Common myeloid progenitor, CD34-positive (primary cell): ENCODE results near the gene TWIST2.

Experiments
- CTCF ChIA-PET: fragments of 350-600 bp; sonication (Branson Sonifier 250); formaldehyde crosslinking; loops from one replicate; lab custom pipeline; 2021; ENCODE audit warnings: antibody characterized with exemption; lab: Charles Lee
- POLR2A ChIA-PET: fragments of 350-600 bp; sonication (Branson Sonifier 250); formaldehyde crosslinking; loops from one replicate; lab custom pipeline; 2021; ENCODE audit warnings: antibody characterized with exemption; lab: Charles Lee
- DNase-seq, 3 donors: peaks; one replicate each; pipeline versions ENCODE4 v3.0.0 to v3.0.0-alpha.2; 2013
- H3K27ac ChIP-seq, 2 experiments: 1 replicate in 1 of 2; 2 replicates in 1 of 2; pipeline ENCODE4 v1.7.0; 2013; ENCODE audit warnings: inconsistent platforms in 2 of 2, low read length in 2 of 2, mild to moderate bottlenecking in 2 of 2, low read depth in 1 of 2, moderate library complexity in 1 of 2; ENCODE audit not compliant: severe bottlenecking in 2 of 2, insufficient read depth in 1 of 2, poor library complexity in 1 of 2
- H3K27me3 ChIP-seq, 5 experiments: replicated peaks in 2 of 5; 1 replicate in 3 of 5; 2 replicates in 2 of 5; pipeline versions ENCODE4 v1.6.1 to v1.7.0; 2013; ENCODE audit warnings: low read length in 4 of 5, mild to moderate bottlenecking in 2 of 5, moderate library complexity in 2 of 5, inconsistent platforms in 1 of 5; ENCODE audit not compliant: insufficient read depth in 5 of 5, control insufficient read depth in 4 of 5
- H3K36me3 ChIP-seq, 4 experiments: 1 replicate in 2 of 4; 2 replicates in 2 of 4; pipeline versions ENCODE4 v1.6.1 to v1.7.0; 2013; ENCODE audit warnings: low read length in 3 of 4, control low read depth in 1 of 4, mild to moderate bottlenecking in 1 of 4; ENCODE audit not compliant: control insufficient read depth in 4 of 4, insufficient read depth in 4 of 4
- H3K4me1 ChIP-seq, 4 experiments: 1 replicate in 3 of 4; 2 replicates in 1 of 4; pipeline versions ENCODE4 v1.6.1 to v1.7.1; 2013; ENCODE audit warnings: low read length in 3 of 4, mild to moderate bottlenecking in 3 of 4, control low read depth in 1 of 4, inconsistent platforms in 1 of 4, moderate library complexity in 1 of 4; ENCODE audit not compliant: control insufficient read depth in 4 of 4, insufficient read depth in 4 of 4; ENCODE audit errors: control extremely low read depth in 1 of 4
- H3K4me3 ChIP-seq, 7 experiments: 1 replicate in 4 of 7; 2 replicates in 3 of 7; pipeline versions ENCODE4 v1.5.1 to v1.7.0; 2013; ENCODE audit warnings: mild to moderate bottlenecking in 7 of 7, low read length in 6 of 7, moderate library complexity in 6 of 7, inconsistent platforms in 2 of 7, low read depth in 2 of 7, control low read depth in 1 of 7; ENCODE audit not compliant: insufficient read depth in 4 of 7, control insufficient read depth in 1 of 7; ENCODE audit errors: extremely low read depth in 1 of 7
- H3K9me3 ChIP-seq, 5 experiments: 1 replicate in 4 of 5; 2 replicates in 1 of 5; pipeline versions ENCODE4 v1.6.1 to v1.7.1; 2013; ENCODE audit warnings: low read length in 4 of 5, mild to moderate bottlenecking in 2 of 5, inconsistent platforms in 1 of 5, low read depth in 1 of 5, moderate library complexity in 1 of 5; ENCODE audit not compliant: control insufficient read depth in 4 of 5, insufficient read depth in 2 of 5; ENCODE audit errors: control extremely low read depth in 1 of 5
- WGBS: methylation state at CpG from one replicate; pipeline ENCODE4 v1.1.5; 2013; ENCODE audit not compliant: insufficient coverage; 5-methylcytosine and 5-hydroxymethylcytosine counted together

The TWIST2 gene

GRCh38 chr2:238850091-238850490 is 2.2 kb downstream of the TWIST2 start:
- peaks cover 0 to 5% (median 0%) of the 10 kb centered on the region in 5 experiments for H3K9me3 ChIP-seq
- peaks cover 16 to 95% (median 35%) of the 10 kb centered on the region in 5 experiments for H3K27me3 ChIP-seq
- H3K4me3 ChIP-seq, result no peak overlapping the region
- DNase-seq, result no peak
- no peak overlapping the region for H3K27ac ChIP-seq
- WGBS, result no CpG with 5 or more reads among the region's 2 CpGs
- H3K36me3 ChIP-seq, result no peaks in the 10 kb centered on the region
- CTCF ChIA-PET, result no interaction called here
- POLR2A ChIA-PET, result no interaction called here
- peaks cover 0 to 28% (median 12%) of the 10 kb centered on the region in 4 experiments for H3K4me1 ChIP-seq

DNA sequence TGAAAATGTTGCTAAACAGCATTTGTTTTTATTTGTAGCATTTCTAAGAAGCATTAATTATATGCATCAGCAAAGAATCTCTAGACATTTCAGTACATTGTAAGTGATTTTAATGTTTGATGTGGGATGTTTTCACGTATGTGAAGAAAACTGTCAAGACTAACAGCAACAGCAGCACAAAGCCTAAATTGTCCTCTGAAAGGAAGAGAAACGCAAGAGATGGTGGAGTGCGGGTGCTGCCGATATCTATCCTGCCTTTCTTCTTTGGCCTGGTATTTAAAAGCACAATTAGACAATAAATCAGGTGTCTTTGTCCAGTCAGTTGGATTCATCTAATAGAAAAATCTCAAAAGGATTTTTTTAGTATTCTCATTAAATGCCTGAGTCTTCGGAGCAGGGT is 3.1 kb downstream of the TWIST2 start:
- H3K9me3 ChIP-seq, result peaks cover 0 to 8% (median 0%) of the 10 kb centered on the region in 5 experiments
- peaks cover 13 to 95% (median 30%) of the 10 kb centered on the region in 5 experiments for H3K27me3 ChIP-seq
- H3K4me1 ChIP-seq, result peaks cover 0 to 28% (median 12%) of the 10 kb centered on the region in 4 experiments
- POLR2A ChIA-PET, result no interaction called here
- no peak for DNase-seq
- CTCF ChIA-PET, result no interaction called here
- H3K27ac ChIP-seq, result no peak overlapping the region
- no peak overlapping the region for H3K4me3 ChIP-seq
- H3K36me3 ChIP-seq, result no peaks in the 10 kb centered on the region
- 100% methylated on average over 1 of the region's 5 CpGs for WGBS

DNA sequence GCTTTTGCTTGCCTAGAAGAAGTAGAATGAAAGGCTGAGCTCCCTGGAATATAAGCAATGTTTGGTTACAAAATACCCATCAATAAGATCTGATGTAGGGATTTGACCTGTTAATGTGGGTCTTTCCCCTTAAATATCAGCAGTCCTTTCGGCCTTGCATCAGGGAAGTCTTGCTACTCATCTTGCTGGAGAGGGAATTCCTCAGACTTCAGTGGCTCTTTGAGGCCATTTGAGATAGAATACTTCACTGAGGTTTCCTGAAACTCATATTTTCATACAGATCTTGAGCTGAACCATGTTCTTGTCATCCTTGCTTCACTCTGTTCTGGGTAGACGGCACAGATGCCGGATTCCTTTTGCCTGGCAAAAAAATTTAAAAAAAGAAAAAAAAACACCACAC is 3.9 kb downstream of the TWIST2 start:
- Histone ChIP-seq H3K4me1 (peaks cover 0 to 24% (median 10%) of the 10 kb centered on the region in 4 experiments), H3K36me3 (no peaks in the 10 kb centered on the region), H3K4me3 (no peak overlapping the region), H3K27me3 (peaks cover 13 to 92% (median 29%) of the 10 kb centered on the region in 5 experiments), H3K9me3 (peaks cover 0 to 8% (median 0%) of the 10 kb centered on the region in 5 experiments), H3K27ac (no peak overlapping the region)
- DNase-seq, result no peak
- POLR2A ChIA-PET, result interaction anchor here (0.7 kb wide), 1 partner anchor 710 kb away, joined by 3 read pairs; no protein-coding TSS in a partner anchor
- 94% methylated on average over 2 of the region's 3 CpGs for WGBS
- CTCF ChIA-PET, result no interaction called here

- Histone ChIP-seq H3K27ac (no peak overlapping the region), H3K36me3 (no peaks in the 10 kb centered on the region), H3K4me1 (peaks cover 0 to 19% (median 7%) of the 10 kb centered on the region in 4 experiments), H3K4me3 (no peak overlapping the region), H3K27me3 (peaks cover 13 to 91% (median 30%) of the 10 kb centered on the region in 5 experiments), H3K9me3 (peaks cover 0 to 8% (median 0%) of the 10 kb centered on the region in 5 experiments)
- 80% methylated on average over 2 of the region's 9 CpGs for WGBS
- ChIA-PET POLR2A (interaction anchor here (0.7 kb wide), 1 partner anchor 709 kb away, joined by 3 read pairs; no protein-coding TSS in a partner anchor), CTCF (no interaction called here)
- DNase-seq, result no peak
Observed at GRCh38 chr2:238852206-238852869, 4.5 kb downstream of the TWIST2 start.

DNA sequence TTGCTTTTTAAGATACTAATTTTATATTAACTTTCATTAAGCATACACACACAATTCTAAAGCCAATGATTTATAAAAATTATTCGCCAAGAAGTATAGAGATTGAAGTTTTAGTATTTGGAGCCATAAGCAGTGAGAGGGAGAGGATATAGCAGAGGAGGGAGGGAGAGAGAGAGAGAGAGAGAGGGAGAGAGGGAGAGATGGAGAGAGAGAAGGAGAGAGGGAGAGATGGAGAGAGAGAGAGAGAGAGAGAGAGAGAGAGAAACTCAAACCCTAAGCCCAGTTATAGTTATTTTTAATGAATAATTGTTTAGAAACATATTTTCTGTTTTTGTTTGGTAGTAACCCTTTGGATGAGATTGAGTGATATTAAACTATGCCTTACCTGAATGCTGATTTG is 5.3 kb downstream of the TWIST2 start:
- CTCF ChIA-PET, result no interaction called here
- Histone ChIP-seq H3K4me3 (no peak overlapping the region), H3K9me3 (peaks cover 0 to 8% (median 0%) of the 10 kb centered on the region in 5 experiments), H3K27me3 (peaks cover 11 to 84% (median 30%) of the 10 kb centered on the region in 5 experiments), H3K4me1 (peaks cover 0 to 11% (median 2%) of the 10 kb centered on the region in 4 experiments), H3K27ac (no peak overlapping the region), H3K36me3 (no peaks in the 10 kb centered on the region)
- POLR2A ChIA-PET, result no interaction called here
- no peak for DNase-seq
- WGBS, result no CpG with 5 or more reads among the region's 1 CpG

DNA sequence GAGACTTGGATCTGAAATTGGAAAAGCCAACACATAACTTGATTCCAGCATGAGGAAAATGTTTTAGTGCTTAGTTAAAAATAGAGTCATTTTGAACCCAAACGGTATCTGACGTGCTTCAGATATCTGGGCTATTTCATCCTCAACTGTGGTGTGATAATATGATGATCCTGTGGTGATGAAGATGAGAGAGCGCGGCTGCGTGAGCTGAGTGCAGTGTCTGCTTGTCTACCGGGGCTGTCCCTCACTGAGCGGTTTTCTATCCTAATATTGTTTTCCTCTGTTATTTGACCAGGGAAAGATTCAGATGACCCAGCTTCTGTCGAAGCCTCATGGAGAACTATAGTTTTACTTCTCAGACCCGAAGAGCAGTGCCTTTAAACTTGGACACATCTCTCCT is 5.8 kb downstream of the TWIST2 start:
- Histone ChIP-seq H3K27ac (no peak overlapping the region), H3K36me3 (no peaks in the 10 kb centered on the region), H3K4me1 (peaks cover 0 to 6% (median under 1%) of the 10 kb centered on the region in 4 experiments), H3K9me3 (peaks cover 0 to 8% (median 0%) of the 10 kb centered on the region in 5 experiments), H3K27me3 (peaks cover 11 to 79% (median 30%) of the 10 kb centered on the region in 5 experiments), H3K4me3 (no peak overlapping the region)
- no peak for DNase-seq
- ChIA-PET POLR2A (no interaction called here), CTCF (no interaction called here)
- WGBS, result 92% methylated on average over 5 of the region's 9 CpGs

GRCh38 chr2:238854246-238854645 is 6.4 kb downstream of the TWIST2 start:
- H3K9me3 ChIP-seq, result peaks cover 0 to 8% (median 0%) of the 10 kb centered on the region in 5 experiments
- peaks cover 0 to 1% (median under 1%) of the 10 kb centered on the region in 4 experiments for H3K4me1 ChIP-seq
- whole genome bisulfite sequencing, result 57% methylated on average over 1 of the region's 8 CpGs
- POLR2A ChIA-PET, result no interaction called here
- H3K4me3 ChIP-seq, result no peak overlapping the region
- DNase-seq, result no peak
- CTCF ChIA-PET, result no interaction called here
- H3K27me3 ChIP-seq, result peaks cover 9 to 74% (median 28%) of the 10 kb centered on the region in 5 experiments
- no peak overlapping the region for H3K27ac ChIP-seq
- H3K36me3 ChIP-seq, result no peaks in the 10 kb centered on the region
